Measurements from ENCODE around the gene RUNX2.

DNA sequence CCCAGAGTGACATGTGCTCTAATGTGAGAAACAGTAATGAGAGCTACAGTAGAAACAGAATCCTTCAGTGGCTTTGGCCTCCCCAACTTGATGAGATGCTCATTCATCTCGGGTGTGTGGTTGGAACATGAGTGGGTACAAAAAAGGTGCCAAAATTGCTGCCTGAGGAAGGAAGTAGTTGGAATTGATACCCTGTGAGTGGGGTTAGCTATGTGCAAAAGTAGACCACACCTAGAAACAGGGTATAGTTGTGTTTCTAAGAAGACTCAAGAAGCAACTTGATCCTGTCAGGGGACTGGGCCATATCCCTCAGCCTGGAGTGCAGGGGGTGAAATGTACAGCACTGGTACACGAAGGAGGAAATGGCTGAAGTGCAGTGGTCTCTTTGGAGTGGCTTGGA, 256.0 kb downstream of the RUNX2 start:
- TF ChIP-seq, protein P1, sequence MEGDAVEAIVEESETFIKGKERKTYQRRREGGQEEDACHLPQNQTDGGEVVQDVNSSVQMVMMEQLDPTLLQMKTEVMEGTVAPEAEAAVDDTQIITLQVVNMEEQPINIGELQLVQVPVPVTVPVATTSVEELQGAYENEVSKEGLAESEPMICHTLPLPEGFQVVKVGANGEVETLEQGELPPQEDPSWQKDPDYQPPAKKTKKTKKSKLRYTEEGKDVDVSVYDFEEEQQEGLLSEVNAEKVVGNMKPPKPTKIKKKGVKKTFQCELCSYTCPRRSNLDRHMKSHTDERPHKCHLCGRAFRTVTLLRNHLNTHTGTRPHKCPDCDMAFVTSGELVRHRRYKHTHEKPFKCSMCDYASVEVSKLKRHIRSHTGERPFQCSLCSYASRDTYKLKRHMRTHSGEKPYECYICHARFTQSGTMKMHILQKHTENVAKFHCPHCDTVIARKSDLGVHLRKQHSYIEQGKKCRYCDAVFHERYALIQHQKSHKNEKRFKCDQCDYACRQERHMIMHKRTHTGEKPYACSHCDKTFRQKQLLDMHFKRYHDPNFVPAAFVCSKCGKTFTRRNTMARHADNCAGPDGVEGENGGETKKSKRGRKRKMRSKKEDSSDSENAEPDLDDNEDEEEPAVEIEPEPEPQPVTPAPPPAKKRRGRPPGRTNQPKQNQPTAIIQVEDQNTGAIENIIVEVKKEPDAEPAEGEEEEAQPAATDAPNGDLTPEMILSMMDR (IDR thresholded peaks at IDR 0.05) = no peak
- no peak for TF ChIP-seq POLR2A (IDR thresholded peaks at IDR 0.05)

All from Peyer's patch (tissue), 4 donors.